RPMI7951 (cell line): ENCODE results near the gene MYOM1. TPM values are rescaled to one million over a fixed set of nuclear protein-coding genes. Genes with fewer than 3 reads are reported as not detected.

Source experiments
- DNase-seq: peaks from one replicate; pipeline ENCODE4 v3.0.0-alpha.2; 2012; ENCODE audit warnings: low read depth
- total RNA-seq: library from RNA; depleted of rRNA; stranded (reverse); fragments of >200 nt; shearing (Covaris generic); gene quantifications from 2 replicates; pipeline ENCODE4 v1.2.3, GENCODE V29; 2014

MYOM1 gene
- total RNA-seq, 1 experiment from 2014 or later, result not detected

GRCh38 chr18:3186678-3187658 is 32.8 kb downstream of the MYOM1 start:
- no peak for DNase-seq

- DNase-seq, result no peak
Observed at GRCh38 chr18:3184275-3184963, 35.3 kb downstream of the MYOM1 start.

- no peak for DNase-seq
Observed at GRCh38 chr18:3183103-3183717, 36.6 kb downstream of the MYOM1 start.

GRCh38 chr18:3180325-3180724 is 39.4 kb downstream of the MYOM1 start:
- no peak for DNase-seq

GRCh38 chr18:3179430-3180089 is 40.2 kb downstream of the MYOM1 start:
- no peak for DNase-seq

DNA sequence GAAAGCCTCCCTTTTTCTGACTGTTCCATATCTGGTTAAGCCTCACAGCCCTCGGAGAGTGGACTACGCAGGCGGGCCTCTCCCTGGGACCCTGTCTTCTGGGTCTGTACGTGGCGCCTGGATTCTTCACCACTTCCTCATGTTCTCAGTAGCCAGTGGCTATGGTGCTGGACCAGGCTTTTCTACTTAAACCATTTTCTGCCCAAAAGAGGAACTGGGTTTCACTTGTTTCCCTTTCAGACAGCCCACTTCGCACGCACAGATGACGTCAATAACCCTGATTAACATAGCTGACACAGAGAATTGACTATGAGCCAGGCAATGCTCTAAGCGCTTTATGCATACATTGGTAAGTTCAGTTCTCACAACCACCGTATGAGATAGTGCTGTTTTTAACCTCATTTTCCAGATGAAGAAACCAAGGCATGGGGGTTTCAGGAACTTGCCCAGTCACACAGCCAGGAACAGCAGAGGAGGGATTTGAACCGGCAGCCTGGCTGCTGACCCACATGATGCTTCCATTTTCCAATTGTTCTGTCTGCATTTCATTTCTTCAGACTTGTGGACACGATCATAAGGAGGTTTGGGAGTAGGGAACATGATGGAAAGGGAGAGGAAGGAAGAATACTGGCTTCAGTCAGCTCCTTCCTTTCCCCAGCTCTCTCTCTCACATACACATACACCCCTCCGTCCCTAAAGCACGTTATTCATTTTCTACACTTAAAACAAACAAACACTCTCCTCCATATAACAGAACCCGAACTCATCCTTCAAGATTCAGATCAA is 41.7 kb downstream of the MYOM1 start:
- peak; percentile 3 for DNase-seq

GRCh38 chr18:3175195-3175758 is 44.5 kb downstream of the MYOM1 start:
- no peak for DNase-seq

DNA sequence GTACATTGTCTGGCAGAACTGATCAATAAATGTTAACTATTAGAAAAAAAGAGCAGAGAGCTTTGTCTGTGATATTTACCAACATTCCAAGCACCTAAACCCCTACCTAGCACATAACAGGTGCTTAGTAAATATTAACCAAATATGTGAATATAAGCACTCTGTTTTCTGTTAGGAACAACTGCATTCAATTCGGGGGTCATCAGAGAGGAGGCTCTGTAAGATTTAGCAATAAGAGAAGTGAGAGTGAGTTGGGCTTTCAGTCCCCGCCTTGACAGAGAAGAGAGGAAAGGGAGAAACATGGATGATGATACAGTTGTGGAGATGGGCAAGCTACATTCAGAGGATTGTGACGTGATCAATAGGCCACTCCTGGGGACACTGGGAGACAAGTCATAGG is 47.7 kb downstream of the MYOM1 start:
- DNase-seq, result no peak

GRCh38 chr18:3171631-3172030 is 48.1 kb downstream of the MYOM1 start:
- DNase-seq, result no peak

DNA sequence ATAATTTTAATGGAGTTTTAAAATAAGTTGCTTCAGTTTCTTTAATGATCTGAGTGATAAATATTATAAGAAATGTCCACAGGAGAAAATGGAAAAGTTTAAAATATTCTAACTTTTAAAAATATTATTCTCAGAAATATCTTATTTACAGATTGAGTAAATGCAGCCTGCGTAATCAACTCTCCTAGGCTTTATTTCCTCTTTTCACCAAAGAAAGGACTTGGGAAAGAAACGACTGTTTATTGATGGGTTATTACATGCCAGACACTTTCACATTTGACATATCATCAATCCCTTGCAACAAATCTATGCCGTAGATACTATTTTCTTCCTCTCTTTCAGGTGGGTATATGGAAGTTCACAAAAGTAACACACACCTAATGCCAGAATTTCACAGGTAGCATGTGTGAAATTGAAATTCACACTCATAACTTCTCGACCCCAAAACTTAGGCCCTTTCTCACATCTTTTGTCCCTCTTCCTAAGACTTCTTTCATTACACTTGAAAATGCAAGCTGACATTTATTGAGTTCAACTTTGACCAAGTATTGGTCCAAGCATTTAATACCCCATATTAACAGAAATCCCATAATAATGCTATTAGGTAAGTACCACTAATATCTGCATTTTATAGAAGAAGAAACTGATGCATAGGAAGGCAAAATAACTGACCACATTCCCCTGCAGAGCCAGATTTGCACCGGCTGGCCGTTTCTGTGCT is 49.2 kb downstream of the MYOM1 start:
- no peak for DNase-seq

DNA sequence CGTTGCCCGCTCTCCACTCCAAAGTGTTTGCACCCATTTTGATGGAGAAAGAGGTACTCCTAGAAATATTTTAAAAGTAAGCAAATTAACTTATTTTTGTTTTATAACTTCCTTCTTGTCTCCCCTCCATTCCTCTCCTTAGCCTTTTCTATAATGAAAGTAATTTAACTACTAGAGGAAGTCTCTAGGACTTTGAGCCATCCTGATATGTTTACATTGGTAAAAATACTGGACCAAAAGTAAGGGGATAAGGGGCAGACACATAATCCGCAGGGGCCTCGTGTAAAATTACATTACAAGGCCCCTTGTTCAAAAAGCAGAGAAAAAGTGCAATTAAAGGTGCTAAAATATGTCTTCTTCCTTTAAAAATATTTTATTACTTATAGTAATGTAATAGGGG is 55.4 kb downstream of the MYOM1 start:
- DNase-seq, result no peak

- DNase-seq, result no peak
Observed at GRCh38 chr18:3163968-3164367, 55.8 kb downstream of the MYOM1 start.

GRCh38 chr18:3162181-3162580 is 57.6 kb downstream of the MYOM1 start:
- DNase-seq, result peak; percentile 5

GRCh38 chr18:3159830-3160229 is 59.9 kb downstream of the MYOM1 start:
- no peak for DNase-seq

DNA sequence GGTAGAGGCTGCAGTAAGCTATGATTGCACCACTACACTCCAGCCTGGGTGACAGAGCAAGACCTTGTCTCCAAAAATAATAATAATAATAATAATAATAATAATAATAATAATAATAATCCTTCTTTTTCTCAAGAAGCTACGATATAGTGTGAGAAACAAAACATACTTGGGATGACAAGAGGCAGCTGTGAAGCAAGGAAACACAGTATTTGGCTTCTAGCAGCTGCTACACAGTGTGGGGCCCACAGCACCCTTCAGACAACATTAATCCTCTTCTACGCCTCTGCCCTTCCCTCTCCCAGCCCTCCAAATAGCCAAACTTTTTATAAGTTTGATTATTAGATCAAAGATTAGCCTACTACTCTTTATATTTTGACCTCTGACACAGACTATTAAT is 62.2 kb downstream of the MYOM1 start:
- DNase-seq, result no peak

GRCh38 chr18:3157086-3157485 is 62.7 kb downstream of the MYOM1 start:
- no peak for DNase-seq

- no peak for DNase-seq
Observed at GRCh38 chr18:3156325-3156640, 63.5 kb downstream of the MYOM1 start.

DNA sequence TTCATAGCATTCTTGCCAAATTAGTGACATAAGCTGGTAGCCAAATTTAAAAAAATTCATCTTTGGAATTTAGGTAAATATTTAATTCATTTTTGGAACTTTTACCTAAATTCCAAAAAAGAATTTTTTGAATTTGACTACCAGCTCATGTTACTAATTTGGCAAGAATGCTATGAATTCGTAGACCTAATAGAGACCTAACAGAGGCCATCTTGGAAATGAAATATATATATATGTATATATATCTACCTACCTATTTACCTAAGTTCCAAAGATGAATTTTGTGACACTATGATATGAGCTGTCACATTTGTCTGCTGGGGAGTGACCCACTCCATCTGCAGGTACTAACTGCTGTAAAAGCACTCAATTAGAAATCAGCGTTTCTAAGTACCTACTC is 65.6 kb downstream of the MYOM1 start:
- no peak for DNase-seq

DNA sequence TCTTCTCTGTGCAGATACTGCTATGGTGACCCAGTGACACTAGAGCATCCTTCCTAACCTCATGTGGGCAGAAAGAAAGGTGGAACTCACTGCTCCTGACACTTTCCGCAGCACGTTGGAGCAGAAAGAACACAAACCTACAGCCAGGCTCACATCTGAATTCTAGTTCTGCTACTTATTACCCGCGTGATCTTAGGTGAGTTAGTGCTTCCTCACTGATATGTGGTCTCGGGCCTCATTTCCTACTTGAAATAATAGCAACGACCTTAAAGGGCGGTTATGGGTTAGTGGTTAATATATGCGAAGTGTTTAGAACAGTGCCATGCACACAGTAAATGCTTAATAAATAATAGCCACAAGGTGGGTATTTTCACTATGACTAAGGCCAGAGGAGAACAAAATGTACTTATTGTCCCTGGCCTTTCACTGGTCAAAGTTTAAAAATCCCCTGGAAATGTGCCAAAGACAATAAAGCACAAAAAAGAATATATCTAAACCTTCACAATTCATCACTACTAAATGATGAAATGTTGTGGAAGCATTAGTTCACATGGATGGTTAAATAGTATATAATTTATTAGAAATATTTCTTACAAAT is 66.6 kb downstream of the MYOM1 start:
- DNase-seq, result no peak

DNA sequence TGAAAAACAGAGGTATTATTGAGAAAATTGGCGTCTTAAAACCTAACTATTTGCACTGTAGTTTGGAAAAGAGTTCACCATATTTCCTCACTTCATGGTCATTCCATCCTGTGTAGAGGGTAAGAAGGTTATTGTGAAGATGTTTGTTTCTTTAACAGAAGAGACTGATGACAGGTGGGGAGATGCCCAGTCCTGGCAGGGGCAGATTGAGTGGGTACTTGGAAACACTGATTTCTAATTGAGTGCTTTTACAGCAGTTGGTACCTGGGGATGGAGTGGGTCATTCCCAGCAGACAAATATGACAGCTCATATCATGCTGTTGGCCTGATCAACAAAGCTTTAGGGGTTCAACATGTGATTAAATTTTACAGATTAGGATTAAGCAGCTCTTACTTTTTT is 67.5 kb downstream of the MYOM1 start:
- no peak for DNase-seq
